Karpas-422 (cell line): Measurements from ENCODE around the gene TMC8. TPM values are rescaled to one million over a fixed set of nuclear protein-coding genes. Genes with fewer than 3 reads are reported as not detected.
"Not testable (repeated sequence)": the region's sequence is repeated elsewhere in the genome, so short reads cannot be mapped to it uniquely, and the experiment has no call there.

Source experiments
- DNase-seq: peaks from one replicate; pipeline ENCODE4 v3.0.0-alpha.2; 2015
- H2AFZ ChIP-seq: fragments of 200-600 bp; sonication (generic); 2 replicates; pipeline ENCODE4 v1.6.1; 2014; ENCODE audit warnings: antibody characterized with exemption, low read length, mixed read lengths
- H3K27ac ChIP-seq: fragments of 200-600 bp; sonication (generic); 2 replicates; pipeline ENCODE4 v1.5.1; 2014; ENCODE audit warnings: mild to moderate bottlenecking, low read length, moderate library complexity
- H3K27me3 ChIP-seq: fragments of 200-600 bp; sonication (generic); 2 replicates; pipeline ENCODE4 v1.6.1; 2014; ENCODE audit warnings: low read length, mixed read lengths
- H3K36me3 ChIP-seq: fragments of 200-600 bp; sonication (generic); 2 replicates; pipeline ENCODE4 v1.6.1; 2014; ENCODE audit warnings: low read length, mixed read lengths; ENCODE audit not compliant: insufficient read depth
- H3K4me1 ChIP-seq: fragments of 200-600 bp; sonication (generic); 2 replicates; pipeline ENCODE4 v1.6.1; 2014; ENCODE audit warnings: mild to moderate bottlenecking, low read length, mixed read lengths
- H3K4me2 ChIP-seq: fragments of 200-600 bp; sonication (generic); 2 replicates; pipeline ENCODE4 v1.6.1; 2014; ENCODE audit warnings: low read length, low read depth, mild to moderate bottlenecking; ENCODE audit not compliant: poor library complexity, severe bottlenecking
- H3K4me3 ChIP-seq: fragments of 200-600 bp; sonication (generic); 2 replicates; pipeline ENCODE4 v1.5.1; 2014; ENCODE audit warnings: mild to moderate bottlenecking, antibody characterized with exemption, low read length, mixed read lengths
- H3K79me2 ChIP-seq: fragments of 200-600 bp; sonication (generic); 2 replicates; pipeline ENCODE4 v1.6.1; 2014; ENCODE audit warnings: mild to moderate bottlenecking, low read length, mixed read lengths
- H3K9ac ChIP-seq: fragments of 200-600 bp; sonication (generic); 2 replicates; pipeline ENCODE4 v1.6.0; 2014; ENCODE audit warnings: low read length
- H3K9me2 ChIP-seq: fragments of 200-600 bp; sonication (generic), shearing (Covaris generic); replicated peaks from 2 replicates; pipeline ENCODE4 v1.6.0; 2014; ENCODE audit warnings: mild to moderate bottlenecking, low read length, moderate library complexity; ENCODE audit not compliant: insufficient read depth
- H3K9me3 ChIP-seq: fragments of 300-700, 200-600 bp; sonication (generic); 2 replicates; pipeline ENCODE4 v1.6.1; 2014; ENCODE audit warnings: low read length, mixed read lengths
- H4K20me1 ChIP-seq: fragments of 200-600 bp; sonication (generic); 2 replicates; pipeline ENCODE4 v1.6.1; 2014; ENCODE audit warnings: mild to moderate bottlenecking, antibody characterized with exemption, low read length, low read depth; ENCODE audit not compliant: insufficient read depth
- total RNA-seq: library from RNA; depleted of rRNA; stranded (reverse); fragments of >200 nt; shearing (Covaris generic); gene quantifications from 2 replicates; pipeline ENCODE4 v1.2.3, GENCODE V29; 2014; ENCODE audit warnings: low replicate concordance

The TMC8 gene
- total RNA-seq, 1 experiment from 2014 or later, result 57.9 TPM

DNA sequence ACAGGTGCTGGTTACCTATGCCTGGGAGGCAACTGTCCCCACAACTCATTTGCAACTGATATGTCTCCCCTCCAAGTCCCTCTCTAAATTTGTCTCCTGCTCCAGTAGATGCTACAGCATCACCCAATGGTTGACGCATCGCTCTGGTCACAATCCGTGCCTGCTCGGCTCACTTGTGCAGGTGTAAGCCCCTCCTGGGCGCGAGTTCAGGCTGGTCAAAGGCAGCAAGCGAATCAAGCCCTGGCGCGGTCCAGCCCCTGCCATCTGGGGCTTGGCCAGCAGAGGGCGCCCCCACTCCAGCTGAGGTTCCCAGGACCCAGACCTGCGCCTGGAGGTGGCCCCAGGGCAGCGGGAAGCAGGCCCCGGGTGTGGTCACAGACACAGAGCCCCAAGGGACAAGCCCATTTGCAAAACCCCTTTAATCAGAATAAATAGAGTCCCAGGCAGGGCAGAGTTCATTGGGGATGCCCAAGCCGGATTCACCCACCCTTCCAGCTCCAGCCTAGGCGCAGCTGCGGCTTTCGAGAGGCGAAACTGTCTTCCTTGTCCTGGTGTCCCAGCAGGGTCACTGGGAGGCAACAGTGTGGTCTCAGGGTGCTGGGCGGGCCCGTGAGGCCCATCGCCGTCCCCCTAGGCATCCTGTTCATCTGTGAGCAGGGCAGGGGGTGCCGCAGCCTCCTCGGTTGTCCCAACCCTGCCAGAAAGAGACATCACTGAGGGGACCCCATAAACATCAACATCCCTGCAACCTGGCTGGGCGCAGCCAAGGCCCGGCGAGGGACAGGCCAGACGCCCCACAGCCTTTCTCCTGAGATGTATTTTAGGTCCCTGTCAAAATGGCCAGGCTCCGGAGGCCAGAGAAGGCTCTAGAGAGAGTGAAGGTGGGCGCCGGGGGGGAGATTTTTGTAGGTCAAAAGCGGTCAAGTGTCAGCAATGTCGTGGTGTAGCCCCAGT, 17.8 kb upstream of the TMC8 start:
- Histone ChIP-seq H3K36me3 (peaks cover 14% of the 10 kb centered on the region), H3K27ac (no peak overlapping the region), H2AFZ (no peak overlapping the region), H3K9ac (no peak overlapping the region), H4K20me1 (peaks cover 20% of the 10 kb centered on the region), H3K27me3 (no peaks in the 10 kb centered on the region), H3K9me2 (no peaks in the 10 kb centered on the region), H3K4me3 (no peak overlapping the region), H3K4me2 (no peak overlapping the region), H3K79me2 (no peaks in the 10 kb centered on the region), H3K4me1 (peaks cover 8% of the 10 kb centered on the region), H3K9me3 (no peaks in the 10 kb centered on the region)
- peak; percentile 89 for DNase-seq

DNA sequence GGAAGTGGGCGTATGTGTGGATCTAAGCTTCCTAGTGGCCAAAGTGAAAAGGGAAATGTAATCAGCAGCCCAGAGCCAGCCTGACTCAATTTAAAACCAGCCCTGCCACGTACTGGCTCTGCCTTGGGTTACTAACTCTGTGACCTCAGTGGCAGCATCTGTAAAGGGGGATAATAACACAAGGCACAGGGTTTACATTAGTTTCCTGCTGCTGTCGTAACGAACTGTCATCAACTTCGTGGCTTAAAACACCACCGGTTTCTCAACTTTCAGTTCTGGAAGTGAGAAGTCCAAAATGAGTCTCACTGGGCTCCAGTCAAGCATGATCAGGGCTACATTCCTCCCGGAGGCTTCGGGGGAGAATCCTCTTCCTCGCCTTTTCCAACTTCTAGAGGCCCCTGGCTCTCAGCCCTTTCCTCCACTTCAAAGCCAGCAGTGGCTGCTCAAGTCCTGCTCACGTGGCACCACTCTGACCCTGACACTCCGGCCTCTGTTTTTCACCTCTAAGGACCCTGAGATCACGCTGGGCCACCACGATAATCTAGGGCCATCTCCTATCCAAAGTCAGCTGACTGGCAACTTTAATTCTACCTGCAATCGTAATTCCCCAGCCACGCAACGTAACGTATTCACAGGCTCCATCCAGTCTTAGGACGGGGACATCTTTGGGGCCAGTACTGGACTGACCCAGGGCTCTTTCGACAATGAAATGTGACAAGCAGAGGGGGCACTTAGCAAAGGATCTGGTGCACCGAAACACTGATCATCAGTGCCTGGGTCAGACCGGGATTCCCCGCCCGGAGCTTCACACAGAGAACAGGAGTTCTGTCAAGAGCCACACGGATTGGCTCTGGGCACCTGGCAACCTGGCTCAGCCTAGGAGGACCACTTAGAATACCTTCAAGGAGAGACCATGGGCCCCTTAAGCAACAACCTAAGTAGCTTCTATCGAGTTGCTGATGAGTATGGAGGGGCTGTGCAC, 16.5 kb upstream of the TMC8 start:
- Histone ChIP-seq H3K9ac (no peak overlapping the region), H3K4me2 (no peak overlapping the region), H3K9me3 (no peaks in the 10 kb centered on the region), H3K4me1 (peaks cover 8% of the 10 kb centered on the region), H3K79me2 (no peaks in the 10 kb centered on the region), H2AFZ (no peak overlapping the region), H3K27ac (no peak overlapping the region), H3K36me3 (peaks cover 14% of the 10 kb centered on the region), H3K9me2 (no peaks in the 10 kb centered on the region), H4K20me1 (peaks cover 20% of the 10 kb centered on the region), H3K4me3 (no peak overlapping the region), H3K27me3 (no peaks in the 10 kb centered on the region)
- no peak for DNase-seq

DNA sequence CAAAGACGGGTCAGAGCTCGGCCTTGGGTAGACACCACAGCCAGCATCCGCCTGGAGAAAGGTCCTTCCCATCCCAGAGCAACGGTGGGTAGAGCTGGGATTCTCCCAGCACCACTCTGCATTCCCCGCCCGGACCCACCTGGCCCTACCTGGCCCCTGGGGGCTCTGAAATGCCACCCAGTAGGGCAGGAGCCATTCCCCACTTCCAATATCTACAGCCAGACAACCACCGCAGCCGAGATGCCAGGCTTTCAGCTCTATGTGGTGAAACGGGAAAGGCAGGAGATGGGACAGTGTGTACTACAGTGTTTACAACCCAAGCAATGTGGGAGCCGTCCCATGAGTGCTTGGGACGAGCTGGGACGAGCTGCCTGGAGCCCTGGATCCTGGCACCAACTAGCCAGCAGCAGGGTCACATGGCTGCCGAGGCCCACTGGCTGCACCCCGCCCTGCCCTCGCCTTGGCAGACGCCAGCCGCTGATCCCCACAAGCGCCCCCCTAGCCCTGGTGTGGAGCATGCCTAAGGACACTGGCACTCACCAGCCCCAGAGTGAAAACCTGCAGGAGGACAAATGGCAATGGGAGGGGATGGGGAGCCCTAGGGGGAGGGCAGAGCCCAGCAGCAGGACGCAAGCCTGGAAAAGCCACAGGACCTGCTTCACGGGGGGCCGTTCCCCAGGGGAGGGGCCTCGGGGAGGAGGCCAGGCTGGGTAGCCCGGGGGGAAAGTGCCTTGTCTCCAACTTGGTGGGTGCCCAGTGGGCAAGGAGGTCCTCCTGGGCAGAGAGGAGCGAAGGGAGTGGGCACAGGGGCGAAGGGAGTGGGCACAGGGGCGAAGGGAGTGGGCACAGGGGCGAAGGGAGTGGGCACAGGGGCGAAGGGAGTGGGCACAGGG, 15.5 kb upstream of the TMC8 start:
- H3K27ac ChIP-seq, result no peak overlapping the region
- no peaks in the 10 kb centered on the region for H3K27me3 ChIP-seq
- H3K36me3 ChIP-seq, result peaks cover 14% of the 10 kb centered on the region
- H2AFZ ChIP-seq, result no peak overlapping the region
- no peak for DNase-seq
- H3K9ac ChIP-seq, result no peak overlapping the region
- no peaks in the 10 kb centered on the region for H3K79me2 ChIP-seq
- no peak overlapping the region for H3K4me2 ChIP-seq
- H3K9me2 ChIP-seq, result no peaks in the 10 kb centered on the region
- H3K4me1 ChIP-seq, result peaks cover 8% of the 10 kb centered on the region
- no peak overlapping the region for H3K4me3 ChIP-seq
- no peaks in the 10 kb centered on the region for H3K9me3 ChIP-seq
- peaks cover 20% of the 10 kb centered on the region for H4K20me1 ChIP-seq

DNA sequence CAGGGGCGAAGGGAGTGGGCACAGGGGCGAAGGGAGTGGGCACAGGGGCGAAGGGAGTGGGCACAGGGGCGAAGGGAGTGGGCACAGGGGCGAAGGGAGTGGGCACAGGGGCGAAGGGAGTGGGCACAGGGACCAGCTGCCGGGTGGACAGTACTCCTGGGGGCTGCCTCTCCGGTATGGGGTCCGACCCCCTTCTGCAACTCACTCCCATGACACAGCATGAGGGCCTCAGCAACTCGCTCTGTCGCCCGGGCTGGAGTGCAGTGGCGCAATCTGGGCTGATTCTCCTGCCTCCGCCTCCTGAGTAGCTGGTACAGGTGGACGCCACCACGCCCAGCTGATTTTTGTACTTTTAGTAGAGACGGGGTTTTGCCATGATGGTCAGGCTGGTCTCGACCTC, 14.8 kb upstream of the TMC8 start:
- not testable (repeated sequence) for H3K4me3 ChIP-seq, H3K9me2 ChIP-seq, H3K27ac ChIP-seq, H3K27me3 ChIP-seq, H2AFZ ChIP-seq, H3K9me3 ChIP-seq, H3K9ac ChIP-seq, DNase-seq, H3K4me1 ChIP-seq, H3K79me2 ChIP-seq, H3K4me2 ChIP-seq
- H3K36me3 ChIP-seq, result peaks cover 10% of the 10 kb centered on the region
- peaks cover 20% of the 10 kb centered on the region for H4K20me1 ChIP-seq

DNA sequence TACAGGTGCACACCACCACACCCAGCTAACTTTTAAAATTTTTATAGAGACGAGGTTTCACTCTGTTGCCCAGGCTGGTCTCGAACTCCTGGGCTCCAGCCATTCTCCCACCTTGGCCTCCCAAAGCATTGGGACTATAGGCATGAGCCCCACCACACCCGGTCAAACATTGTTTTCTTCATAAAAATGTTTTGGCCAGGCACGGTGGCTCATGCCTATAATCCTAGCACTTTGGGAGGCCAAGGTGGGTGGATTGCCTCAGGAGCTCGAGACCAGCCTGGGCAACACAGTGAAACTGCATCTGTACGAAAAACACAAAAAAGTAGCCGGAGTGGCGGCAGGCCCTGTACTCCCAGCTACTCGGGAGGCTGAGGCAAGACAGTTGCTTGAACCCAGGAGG, 14.2 kb upstream of the TMC8 start:
- DNase-seq, result no peak
- no peaks in the 10 kb centered on the region for H3K9me3 ChIP-seq
- no peak overlapping the region for H3K4me2 ChIP-seq
- H3K36me3 ChIP-seq, result peaks cover 6% of the 10 kb centered on the region
- no peaks in the 10 kb centered on the region for H3K9me2 ChIP-seq
- no peak overlapping the region for H3K9ac ChIP-seq
- H2AFZ ChIP-seq, result no peak overlapping the region
- no peaks in the 10 kb centered on the region for H3K27me3 ChIP-seq
- peaks cover 14% of the 10 kb centered on the region for H4K20me1 ChIP-seq
- H3K27ac ChIP-seq, result no peak overlapping the region
- H3K79me2 ChIP-seq, result no peaks in the 10 kb centered on the region
- H3K4me1 ChIP-seq, result peaks cover 8% of the 10 kb centered on the region
- no peak overlapping the region for H3K4me3 ChIP-seq

DNA sequence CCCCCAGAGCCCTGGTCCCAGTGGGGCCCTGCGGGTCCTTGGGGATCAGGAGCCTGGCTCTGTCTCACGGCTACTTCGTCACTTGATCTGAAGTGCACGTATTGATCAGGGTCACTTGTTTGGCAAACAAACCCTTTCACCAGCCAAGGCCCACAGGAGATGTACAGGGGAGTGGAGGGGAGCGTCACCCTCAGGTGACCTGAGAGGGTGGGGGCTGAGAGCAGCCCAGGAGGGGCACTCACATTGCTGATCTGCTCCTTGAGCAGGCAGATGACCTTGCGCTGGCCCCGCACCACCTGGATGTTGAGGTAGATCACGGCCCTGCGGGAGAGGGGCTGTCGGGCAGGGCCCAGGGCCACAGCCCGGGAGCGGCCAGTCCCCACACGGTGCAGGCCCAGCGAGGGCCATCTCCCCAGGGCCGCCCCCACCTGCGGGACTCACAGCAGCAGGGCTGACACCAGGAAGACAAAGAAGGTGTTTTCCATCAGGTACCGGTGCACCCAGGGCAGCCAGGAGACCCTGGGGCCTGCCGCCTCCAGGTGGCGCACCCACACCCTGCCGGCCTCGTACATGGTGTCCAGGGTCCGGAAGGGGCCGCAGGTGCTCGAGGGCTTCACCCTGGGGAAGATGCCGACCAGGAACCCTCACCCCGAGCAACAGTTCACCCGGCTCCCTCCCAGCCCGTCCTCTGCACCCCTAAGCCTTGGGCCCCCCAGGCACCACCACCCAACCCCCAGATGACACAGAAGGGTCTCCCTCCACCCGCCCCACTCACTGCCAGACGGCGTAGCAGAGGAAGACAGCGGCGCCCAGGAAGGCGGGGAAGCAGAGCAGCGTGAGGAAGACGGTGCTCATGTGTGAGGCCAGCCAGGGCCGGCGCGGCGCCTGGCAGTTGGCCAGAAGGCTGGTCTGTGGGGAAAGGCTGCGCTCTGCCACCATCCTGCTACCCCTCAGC, 13.3 kb upstream of the TMC8 start:
- H3K4me1 ChIP-seq, result peaks cover 8% of the 10 kb centered on the region
- H3K9me2 ChIP-seq, result no peaks in the 10 kb centered on the region
- no peak overlapping the region for H3K4me3 ChIP-seq
- 0 out of 2 replicates have a peak, but pooled peaks cover 2% of the 10 kb centered on the region for H3K79me2 ChIP-seq
- peaks cover 6% of the 10 kb centered on the region; the same call in 1 of the 2 replicates for H4K20me1 ChIP-seq
- no peak overlapping the region for H3K9ac ChIP-seq
- no peaks in the 10 kb centered on the region for H3K9me3 ChIP-seq
- H3K4me2 ChIP-seq, result no peak overlapping the region
- H2AFZ ChIP-seq, result no peak overlapping the region
- DNase-seq, result no peak
- no peak overlapping the region for H3K27ac ChIP-seq
- H3K36me3 ChIP-seq, result peaks cover 5% of the 10 kb centered on the region
- no peaks in the 10 kb centered on the region for H3K27me3 ChIP-seq

DNA sequence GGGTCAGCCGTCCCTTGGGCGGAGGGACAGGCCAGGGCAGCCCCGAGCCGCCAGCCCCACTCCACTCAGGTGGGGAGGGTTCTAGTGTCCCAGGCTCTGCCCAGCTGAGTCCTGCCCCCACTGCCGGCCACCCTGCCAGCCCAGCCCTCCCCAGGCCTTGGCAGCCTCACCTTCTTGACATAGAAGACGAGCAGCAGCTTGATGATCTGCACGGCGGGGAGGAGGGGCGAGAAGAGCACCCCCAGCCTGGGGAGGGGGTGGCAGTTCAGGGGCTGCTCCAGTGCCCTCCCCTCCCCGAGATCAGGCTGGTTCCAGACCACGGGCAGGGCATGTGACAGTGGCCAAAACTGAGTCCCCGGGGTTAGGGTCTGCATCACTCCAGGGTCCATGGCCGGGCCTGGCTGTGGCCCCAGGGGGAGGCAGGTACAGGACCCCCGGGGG, 11.8 kb upstream of the TMC8 start:
- no peak for DNase-seq
- Histone ChIP-seq H3K4me1 (peaks cover 8% of the 10 kb centered on the region), H2AFZ (no peak overlapping the region), H3K4me2 (no peak overlapping the region), H3K9ac (no peak overlapping the region), H3K36me3 (peaks cover 13% of the 10 kb centered on the region), H3K27ac (no peak overlapping the region), H4K20me1 (peaks cover 8% of the 10 kb centered on the region; the same call in 1 of the 2 replicates), H3K79me2 (peaks cover 13% of the 10 kb centered on the region), H3K9me3 (no peaks in the 10 kb centered on the region), H3K9me2 (no peaks in the 10 kb centered on the region), H3K27me3 (no peaks in the 10 kb centered on the region), H3K4me3 (no peak overlapping the region)
